HG03196 (cell line): ENCODE results near the gene TNS1.

Source experiments
- ATAC-seq: cut with Tn5 transposase; IDR thresholded peaks from one replicate; pipeline ENCODE4 v1.9.1; 2021; ENCODE audit not compliant: unreplicated experiment

TNS1 gene

GRCh38 chr2:217838409-217838831, 164.4 kb downstream of the TNS1 start:
- no peak for ATAC-seq

- ATAC-seq, result no peak
These were observed 165.3 kb downstream of the TNS1 start for GRCh38 chr2:217837530-217837929.

GRCh38 chr2:217836901-217837491, 165.8 kb downstream of the TNS1 start:
- no peak for ATAC-seq

- ATAC-seq, result no peak
These were observed 166.6 kb downstream of the TNS1 start for GRCh38 chr2:217835931-217836891.

GRCh38 chr2:217834744-217835513, 167.9 kb downstream of the TNS1 start:
- ATAC-seq, result no peak

GRCh38 chr2:217834057-217834620, 168.7 kb downstream of the TNS1 start:
- no peak for ATAC-seq

GRCh38 chr2:217833439-217833838, 169.4 kb downstream of the TNS1 start:
- ATAC-seq, result no peak

- no peak for ATAC-seq
These were observed 169.8 kb downstream of the TNS1 start for GRCh38 chr2:217832987-217833386.

GRCh38 chr2:217832115-217832514, 170.7 kb downstream of the TNS1 start:
- no peak for ATAC-seq

GRCh38 chr2:217831306-217831705, 171.5 kb downstream of the TNS1 start:
- no peak for ATAC-seq

- ATAC-seq, result no peak
These were observed 172.0 kb downstream of the TNS1 start for GRCh38 chr2:217830807-217831206.

GRCh38 chr2:217830061-217830460, 172.7 kb downstream of the TNS1 start:
- ATAC-seq, result no peak

- no peak for ATAC-seq
These were observed 173.4 kb downstream of the TNS1 start for GRCh38 chr2:217829420-217829819.

- ATAC-seq, result no peak
These were observed 174.5 kb downstream of the TNS1 start for GRCh38 chr2:217828336-217828735.

GRCh38 chr2:217827430-217828201, 175.2 kb downstream of the TNS1 start:
- ATAC-seq, result no peak

- no peak for ATAC-seq
These were observed 175.8 kb downstream of the TNS1 start for GRCh38 chr2:217826991-217827390.

- no peak for ATAC-seq
These were observed 176.3 kb downstream of the TNS1 start for GRCh38 chr2:217826520-217826919.

GRCh38 chr2:217825469-217826235, 177.1 kb downstream of the TNS1 start:
- no peak for ATAC-seq

- no peak for ATAC-seq
These were observed 178.6 kb downstream of the TNS1 start for GRCh38 chr2:217824223-217824622.

- no peak for ATAC-seq
These were observed 179.2 kb downstream of the TNS1 start for GRCh38 chr2:217823626-217824025.
